ENCODE measurements around the gene BEND2. TPM values are rescaled to one million over a fixed set of nuclear protein-coding genes. Genes with fewer than 3 reads are reported as not detected.

Gene BEND2
- total RNA-seq, 1 donor from 2014 or later = not detected

- DNase-seq (ENCODE audit: low read depth) = no peak
Measured at GRCh38 chrX:18136816-18137215, 83.9 kb downstream of the BEND2 start.

GRCh38 chrX:18133605-18134004 lies 87.1 kb downstream of the BEND2 start:
- DNase-seq (ENCODE audit: low read depth) = no peak

- DNase-seq (ENCODE audit: low read depth) = peak; percentile 2
Measured at GRCh38 chrX:18129690-18130089, 91.0 kb downstream of the BEND2 start.

GRCh38 chrX:18126971-18127370 lies 93.7 kb downstream of the BEND2 start:
- DNase-seq (ENCODE audit: low read depth) = no peak

GRCh38 chrX:18119856-18120255 lies 100.8 kb downstream of the BEND2 start:
- DNase-seq (ENCODE audit: low read depth) = no peak

Other genes starting within 250 kb of the BEND2 start
- gene SCML2, start 133.8 kb upstream of the BEND2 start, total RNA-seq = 0.52 and 0.55 TPM in 2 replicates
- 3.8 and 9.3 TPM in 2 replicates for gene CDKL5, start 204.7 kb upstream of the BEND2 start, total RNA-seq